ENCODE results near the gene MS4A15.
"Not testable (repeated sequence)": the region's sequence is repeated elsewhere in the genome, so short reads cannot be mapped to it uniquely, and the experiment has no call there.

Gene MS4A15

DNA sequence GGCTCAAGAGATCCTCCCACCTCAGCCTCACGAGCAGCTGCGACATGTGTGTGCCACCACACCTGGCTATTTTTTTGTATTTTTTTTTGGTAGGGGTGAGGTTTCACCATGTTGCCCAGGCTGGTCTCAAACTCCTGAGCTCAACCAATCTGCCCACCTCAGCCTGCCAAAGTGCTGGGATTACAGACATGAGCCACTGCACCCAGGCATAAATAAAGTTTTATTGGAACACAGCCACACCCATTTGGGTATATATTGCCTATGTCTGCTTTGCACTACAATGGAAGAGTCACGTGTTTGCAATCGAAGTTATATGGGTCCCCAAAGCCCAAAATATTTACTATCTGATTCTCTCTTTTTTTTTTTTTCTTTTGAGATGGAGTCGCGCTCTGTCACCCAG is 1.8 kb upstream of the MS4A15 start:
- DNase-seq (ENCODE audit: low read depth): no peak

DNA sequence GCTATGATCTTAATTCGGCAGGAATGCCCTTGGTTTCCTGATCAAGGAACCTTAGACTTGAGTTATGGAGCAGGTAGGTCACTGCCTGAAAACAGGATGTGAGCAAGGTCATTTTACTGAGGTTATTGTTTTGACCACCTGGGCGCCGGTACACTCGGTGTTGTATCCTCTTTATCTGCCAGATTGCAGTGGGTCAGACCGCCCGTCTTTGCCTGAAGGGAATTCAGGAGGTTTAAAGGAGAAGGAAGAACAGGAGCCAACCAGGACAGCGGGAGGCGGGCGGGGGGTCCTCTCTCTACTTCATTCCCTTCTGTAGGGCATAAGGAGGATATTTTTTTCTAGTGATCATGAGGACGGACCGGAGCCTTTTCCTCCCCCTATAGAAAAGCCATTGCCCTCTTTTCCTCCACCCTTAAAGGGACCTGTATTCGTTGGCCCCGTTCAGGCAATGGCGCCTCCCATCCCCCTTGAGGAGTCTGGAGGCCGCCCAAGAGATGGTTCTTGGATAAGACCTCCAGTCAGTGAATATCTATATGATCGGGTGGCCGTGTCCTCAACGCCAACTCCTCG is 649 bp downstream of the MS4A15 start:
- DNase-seq (ENCODE audit: low read depth): no peak

DNA sequence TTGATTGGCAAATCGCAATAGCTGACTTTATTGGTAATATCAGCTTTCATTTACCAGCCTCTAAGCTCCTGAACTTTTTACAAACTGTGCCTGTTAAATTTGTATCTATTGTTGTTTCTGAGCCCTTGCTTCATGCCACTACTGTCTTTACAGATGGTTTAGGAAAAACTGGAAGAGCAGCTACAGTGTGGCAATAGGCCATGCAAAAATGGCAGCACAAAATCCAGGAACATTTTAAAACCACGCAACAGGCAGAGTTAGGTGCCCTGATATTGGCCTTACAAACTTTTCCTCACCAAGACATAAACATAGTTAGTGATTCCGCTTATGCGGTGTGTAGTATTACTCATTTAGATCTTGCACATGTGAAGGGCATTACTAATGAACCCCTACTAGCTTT is 2.0 kb downstream of the MS4A15 start:
- DNase-seq (ENCODE audit: low read depth): not testable (repeated sequence)

GRCh38 chr11:60759438-60760225 is 3.0 kb downstream of the MS4A15 start:
- not testable (repeated sequence) for DNase-seq (ENCODE audit: low read depth)

GRCh38 chr11:60761436-60762190 is 4.9 kb downstream of the MS4A15 start:
- no peak for DNase-seq (ENCODE audit: low read depth)

GRCh38 chr11:60762851-60763691 is 6.4 kb downstream of the MS4A15 start:
- no peak for DNase-seq (ENCODE audit: low read depth)

GRCh38 chr11:60763692-60764369 is 7.2 kb downstream of the MS4A15 start:
- DNase-seq (ENCODE audit: low read depth): no peak

- no peak for DNase-seq (ENCODE audit: low read depth)
These were observed 8.2 kb downstream of the MS4A15 start for GRCh38 chr11:60764879-60765278.

GRCh38 chr11:60765355-60765754 is 8.7 kb downstream of the MS4A15 start:
- DNase-seq (ENCODE audit: low read depth): no peak

- no peak for DNase-seq (ENCODE audit: low read depth)
These were observed 9.9 kb downstream of the MS4A15 start for GRCh38 chr11:60766547-60766946.

- DNase-seq (ENCODE audit: low read depth): no peak
These were observed 10.7 kb downstream of the MS4A15 start for GRCh38 chr11:60767388-60767811.

- DNase-seq (ENCODE audit: low read depth): no peak
These were observed 11.5 kb downstream of the MS4A15 start for GRCh38 chr11:60768202-60768601.

DNA sequence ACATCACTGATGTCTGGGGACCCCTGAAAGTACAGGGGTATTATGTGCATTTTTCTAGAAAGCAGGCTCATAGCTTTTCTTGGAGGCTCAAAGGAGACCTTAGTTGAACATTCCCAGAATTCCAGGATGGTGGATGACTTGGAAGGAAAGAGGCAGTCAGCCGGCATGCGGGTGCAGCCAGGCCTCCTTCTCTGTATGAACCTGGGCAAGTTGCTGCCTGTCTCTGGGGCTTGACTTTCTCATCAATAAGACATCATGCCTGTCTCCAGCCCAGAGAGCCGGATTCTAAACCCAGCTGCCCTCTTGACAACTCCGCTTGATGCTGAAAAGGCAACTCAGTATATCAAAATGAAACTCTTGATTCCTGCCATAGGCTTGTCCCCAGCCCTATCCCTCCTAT is 12.6 kb downstream of the MS4A15 start:
- DNase-seq (ENCODE audit: low read depth): no peak

- DNase-seq (ENCODE audit: low read depth): no peak
These were observed 13.1 kb downstream of the MS4A15 start for GRCh38 chr11:60769811-60770210.

DNA sequence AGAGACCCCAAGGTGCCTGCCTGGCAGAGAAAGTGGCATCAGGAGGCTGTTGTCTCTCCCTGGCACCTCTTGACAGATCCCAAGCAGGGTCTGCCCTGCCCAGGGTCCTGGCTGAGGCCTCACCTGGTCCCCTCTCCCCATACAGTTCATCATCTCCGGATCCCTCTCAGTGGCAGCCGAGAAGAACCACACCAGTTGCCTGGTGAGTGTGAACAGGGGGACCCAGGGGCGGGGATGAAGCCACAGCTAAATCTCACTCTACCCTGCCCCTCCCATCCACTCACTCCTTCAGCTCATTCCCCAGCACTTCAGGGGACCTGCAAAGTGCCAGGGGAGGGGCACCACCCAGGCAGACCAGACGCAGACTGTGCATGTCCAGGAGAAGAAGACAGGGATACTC is 14.5 kb downstream of the MS4A15 start:
- DNase-seq (ENCODE audit: low read depth): no peak

GRCh38 chr11:60771879-60772525 is 15.3 kb downstream of the MS4A15 start:
- no peak for DNase-seq (ENCODE audit: low read depth)

- no peak for DNase-seq (ENCODE audit: low read depth)
These were observed 16.0 kb downstream of the MS4A15 start for GRCh38 chr11:60772666-60773065.

DNA sequence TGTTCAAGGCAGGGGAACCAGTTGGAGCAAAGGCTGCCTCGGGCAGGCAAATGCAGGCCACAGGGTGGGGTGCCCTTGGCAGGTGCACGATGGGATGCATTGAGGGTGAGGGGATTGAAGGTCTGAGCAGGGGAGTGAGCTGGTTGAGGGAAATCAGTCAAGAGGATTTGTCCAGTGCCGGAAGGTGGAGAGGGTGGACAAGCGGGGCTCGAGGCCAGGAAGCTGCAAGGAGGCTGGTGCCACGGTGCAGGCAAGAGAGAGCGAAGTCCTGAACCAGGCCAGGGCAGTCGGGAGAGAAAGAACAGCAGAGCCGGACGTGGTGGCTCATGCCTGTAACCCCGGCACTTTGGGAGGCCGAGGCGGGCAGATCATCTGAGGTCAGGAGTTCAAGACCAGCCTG is 18.1 kb downstream of the MS4A15 start:
- DNase-seq (ENCODE audit: low read depth): no peak

DNA sequence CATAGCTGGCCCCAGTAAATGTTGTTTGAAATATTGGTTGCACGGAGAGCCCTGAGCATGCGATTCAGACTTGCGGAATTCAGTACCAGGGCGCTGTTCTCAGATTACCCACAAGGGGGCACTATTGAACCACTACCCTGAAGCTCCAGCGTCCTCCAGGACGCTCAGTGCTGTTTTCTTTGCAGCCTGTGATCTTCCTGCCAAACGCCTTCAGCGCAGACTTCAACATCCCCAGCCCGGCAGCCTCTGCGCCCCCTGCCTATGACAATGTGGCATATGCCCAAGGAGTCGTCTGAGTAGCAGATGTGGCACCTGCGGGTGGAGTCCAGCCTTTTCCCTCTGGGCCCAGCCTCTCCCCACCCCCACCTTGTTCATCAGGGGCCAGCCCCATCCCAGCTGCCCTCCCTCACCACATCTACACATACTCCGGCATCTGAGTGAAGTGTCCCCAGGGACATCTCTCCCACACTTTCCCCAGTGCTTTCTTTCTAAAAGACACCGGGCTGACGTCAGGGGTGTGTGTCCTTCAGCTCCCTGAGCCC is 18.8 kb downstream of the MS4A15 start:
- DNase-seq (ENCODE audit: low read depth): peak; percentile 65

GRCh38 chr11:60776167-60776566 is 19.5 kb downstream of the MS4A15 start:
- no peak for DNase-seq (ENCODE audit: low read depth)

DNA sequence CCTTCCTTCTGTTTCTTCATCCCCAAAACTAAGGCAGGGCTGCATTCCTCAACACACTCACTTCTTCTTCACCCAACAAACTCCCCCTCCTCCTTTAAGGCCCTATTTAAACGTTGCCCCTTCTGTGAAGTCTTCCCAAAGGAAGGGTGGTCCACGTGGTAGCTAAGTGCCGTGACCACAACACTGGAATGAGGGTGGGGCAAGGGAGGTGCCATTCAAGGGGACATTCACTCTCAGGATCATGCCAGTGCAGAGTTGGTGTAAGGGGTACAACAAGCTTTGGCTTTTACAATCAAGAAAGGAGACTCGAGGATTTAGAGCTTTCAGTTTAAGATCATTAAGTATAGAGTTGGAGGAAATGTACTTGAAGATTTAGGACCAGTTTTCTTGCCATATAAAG is 20.4 kb downstream of the MS4A15 start:
- DNase-seq (ENCODE audit: low read depth): no peak
